GM19455 (cell line): ENCODE data around the gene LDLRAD4.

ENCODE experiments used
- ATAC-seq: cut with Tn5 transposase; IDR thresholded peaks from one replicate; pipeline ENCODE4 v1.9.1; 2021; ENCODE audit not compliant: unreplicated experiment

LDLRAD4 gene

DNA sequence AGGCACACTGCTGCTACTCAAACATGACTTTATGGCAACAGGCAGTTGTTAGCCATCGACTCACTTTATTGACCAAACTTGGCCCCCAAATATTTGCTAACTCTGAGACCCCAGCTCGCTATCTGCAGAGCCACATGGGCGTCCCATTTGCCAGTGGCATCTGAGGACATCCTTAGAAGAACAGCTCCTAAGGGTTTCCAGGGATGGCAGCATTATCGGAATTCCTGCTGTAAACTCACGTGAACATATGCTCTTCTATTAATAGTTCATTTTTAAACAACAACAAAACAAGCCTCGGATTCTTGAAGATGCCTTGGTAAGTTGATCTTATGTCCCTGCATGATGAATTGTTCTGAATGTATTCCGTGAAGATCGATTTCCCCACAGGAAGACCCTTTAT lies 181.0 kb downstream of the LDLRAD4 start:
- ATAC-seq: no peak

GRCh38 chr18:13400636-13401315 lies 182.2 kb downstream of the LDLRAD4 start:
- ATAC-seq: no peak

DNA sequence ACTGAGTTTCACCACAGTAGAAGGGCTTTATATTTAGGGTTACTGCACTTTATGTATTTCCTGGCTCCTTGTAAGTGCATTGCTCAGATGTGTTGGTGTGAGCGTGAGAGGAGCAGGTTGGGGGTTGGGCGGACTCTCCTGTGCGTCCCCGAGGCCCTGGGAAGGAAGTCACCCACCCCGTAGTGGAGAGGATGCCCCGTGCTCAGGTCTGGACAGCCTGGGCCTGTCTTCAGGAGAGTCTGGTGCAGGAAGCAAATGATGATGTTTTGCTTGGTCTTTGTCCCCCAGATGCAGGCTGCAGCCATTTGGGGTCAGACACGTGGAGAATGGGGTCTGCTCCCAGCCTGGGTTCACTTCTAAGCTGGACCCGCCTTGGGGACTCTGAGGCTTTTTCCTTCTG lies 182.8 kb downstream of the LDLRAD4 start:
- no peak for ATAC-seq

- ATAC-seq: no peak
Observed at GRCh38 chr18:13401826-13402225, 183.3 kb downstream of the LDLRAD4 start.

DNA sequence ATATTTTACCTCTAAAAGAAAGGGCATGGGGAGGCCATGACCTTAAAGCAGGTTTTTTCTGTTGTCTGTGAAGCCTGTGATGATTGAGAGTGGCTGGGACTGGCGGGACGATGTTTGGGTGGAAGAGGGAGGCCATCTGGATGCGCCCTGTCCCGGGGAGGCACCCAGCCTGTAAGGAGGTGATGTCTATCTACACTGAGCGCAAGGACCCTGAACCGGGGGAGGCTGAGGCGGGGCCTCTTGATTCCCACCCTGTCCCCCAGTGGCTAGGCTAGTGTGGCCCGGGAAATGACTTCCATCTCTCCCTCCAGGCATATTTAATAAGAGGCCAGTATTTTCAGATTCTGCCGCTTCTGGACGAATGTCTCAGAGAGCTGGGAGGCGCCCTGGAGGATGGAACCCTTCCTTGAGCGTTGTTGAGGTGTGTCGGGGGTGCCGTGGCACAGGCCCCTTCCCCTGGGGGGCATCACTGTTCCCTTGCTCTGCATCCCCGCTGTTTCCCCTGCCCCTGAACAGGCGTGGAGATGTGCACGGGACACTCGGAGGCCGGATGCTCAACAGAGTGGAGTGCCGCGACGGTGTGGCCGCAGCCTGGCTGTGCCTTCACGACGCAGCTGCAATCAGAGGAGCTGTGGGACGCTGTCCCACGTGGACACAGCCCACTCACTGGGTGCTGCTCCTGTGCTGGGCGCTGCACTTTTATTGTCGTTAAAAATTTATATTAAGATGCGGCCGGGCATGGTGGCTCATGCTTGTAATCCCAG lies 185.4 kb downstream of the LDLRAD4 start:
- ATAC-seq: no peak

DNA sequence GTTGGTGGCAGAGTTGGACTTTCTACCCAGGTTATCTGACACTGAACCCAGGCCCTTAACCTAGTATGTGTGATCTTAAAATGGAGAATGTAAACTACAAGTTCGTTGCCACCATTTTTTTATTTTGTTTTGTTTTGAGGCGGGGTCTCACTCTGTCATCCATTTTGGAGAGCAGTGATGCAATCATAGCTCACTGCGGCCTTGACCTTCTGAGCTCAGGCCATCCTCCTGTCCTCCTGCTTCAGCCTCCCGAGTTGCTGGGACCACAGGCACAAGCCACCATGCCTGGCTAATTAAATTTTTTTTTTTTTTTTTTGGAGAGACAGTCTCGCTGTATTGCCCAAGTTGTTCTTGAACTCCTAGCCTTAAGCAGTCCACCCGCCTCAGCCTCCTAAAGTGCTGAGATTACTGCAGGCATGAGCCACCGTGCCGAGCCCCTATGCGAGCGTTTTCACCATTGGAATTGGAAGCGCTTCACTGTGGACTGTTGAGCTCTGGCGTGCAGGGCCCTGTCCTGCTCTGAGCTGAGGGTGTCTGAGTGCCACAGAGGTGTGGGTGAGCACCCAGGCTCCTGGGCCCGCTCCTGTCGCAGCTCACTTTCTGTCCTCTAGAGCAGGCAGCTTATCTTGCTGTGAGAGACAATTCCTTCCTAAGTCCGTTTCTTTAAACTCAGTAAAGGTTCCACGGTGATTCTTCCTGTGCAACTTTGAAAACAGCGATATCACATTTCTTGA lies 186.9 kb downstream of the LDLRAD4 start:
- ATAC-seq: no peak

GRCh38 chr18:13406049-13406615 lies 187.6 kb downstream of the LDLRAD4 start:
- no peak for ATAC-seq

GRCh38 chr18:13406736-13407135 lies 188.2 kb downstream of the LDLRAD4 start:
- no peak for ATAC-seq

GRCh38 chr18:13407484-13407883 lies 188.9 kb downstream of the LDLRAD4 start:
- ATAC-seq: no peak

DNA sequence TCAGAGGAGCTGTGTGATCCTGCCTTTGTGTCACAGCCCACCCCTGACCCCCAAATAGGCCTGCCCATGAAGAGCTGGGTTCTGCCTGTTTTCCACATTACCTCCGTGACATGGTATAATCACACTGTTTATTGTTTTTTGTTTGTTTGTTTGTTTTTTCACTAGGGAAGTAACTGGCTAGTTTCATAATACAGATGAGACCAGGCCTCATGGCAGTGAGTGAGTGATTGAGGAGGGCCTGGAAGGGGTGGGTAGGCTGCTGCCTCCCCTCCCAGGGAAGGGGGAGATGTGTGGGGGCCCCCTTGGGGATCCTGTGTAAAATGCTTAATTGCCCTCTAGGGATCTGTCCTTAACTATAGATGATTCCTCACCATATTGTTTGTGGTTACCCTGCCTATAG lies 190.5 kb downstream of the LDLRAD4 start:
- ATAC-seq: no peak

- ATAC-seq: no peak
Observed at GRCh38 chr18:13409997-13410396, 191.4 kb downstream of the LDLRAD4 start.

DNA sequence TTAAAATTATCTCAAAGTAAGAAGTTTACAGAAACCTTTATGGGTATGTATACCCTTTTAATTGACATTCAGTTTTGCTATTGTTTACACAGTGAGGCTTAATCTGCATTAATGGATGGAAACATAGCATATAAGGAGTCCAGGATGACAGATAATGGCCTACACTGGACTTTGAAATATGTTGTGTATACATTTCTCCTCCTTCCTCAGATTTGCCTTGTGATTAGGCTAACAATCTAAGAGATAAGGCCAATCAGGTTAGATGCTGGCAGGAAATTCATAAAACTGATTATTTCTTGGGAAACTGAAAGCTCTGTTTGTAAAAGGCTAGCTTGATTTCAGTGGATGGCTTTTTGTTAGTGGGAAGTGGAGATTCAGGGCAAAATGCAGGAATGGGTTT lies 191.9 kb downstream of the LDLRAD4 start:
- ATAC-seq: no peak

- ATAC-seq: no peak
Observed at GRCh38 chr18:13412017-13412416, 193.5 kb downstream of the LDLRAD4 start.

DNA sequence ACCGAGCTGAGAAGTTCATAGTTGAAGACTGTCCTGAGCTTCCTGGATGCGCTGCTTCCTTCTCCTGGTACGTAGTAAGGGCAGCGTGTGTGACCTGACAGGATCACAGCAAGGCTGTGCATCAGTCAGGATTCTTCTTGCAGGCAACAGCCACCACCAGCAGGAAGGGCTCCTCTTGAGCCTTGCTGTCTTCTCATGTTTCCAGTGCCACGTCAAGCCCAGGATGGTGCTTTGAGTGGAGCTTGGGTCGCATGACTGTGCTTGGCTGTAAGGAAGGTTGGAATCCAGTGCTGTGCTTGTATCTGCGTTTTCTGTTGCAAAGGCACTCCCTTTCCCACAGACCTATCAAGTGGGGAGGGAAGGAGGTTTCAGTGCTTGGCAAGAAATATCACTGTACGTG lies 194.3 kb downstream of the LDLRAD4 start:
- no peak for ATAC-seq

GRCh38 chr18:13414102-13414501 lies 195.5 kb downstream of the LDLRAD4 start:
- no peak for ATAC-seq

DNA sequence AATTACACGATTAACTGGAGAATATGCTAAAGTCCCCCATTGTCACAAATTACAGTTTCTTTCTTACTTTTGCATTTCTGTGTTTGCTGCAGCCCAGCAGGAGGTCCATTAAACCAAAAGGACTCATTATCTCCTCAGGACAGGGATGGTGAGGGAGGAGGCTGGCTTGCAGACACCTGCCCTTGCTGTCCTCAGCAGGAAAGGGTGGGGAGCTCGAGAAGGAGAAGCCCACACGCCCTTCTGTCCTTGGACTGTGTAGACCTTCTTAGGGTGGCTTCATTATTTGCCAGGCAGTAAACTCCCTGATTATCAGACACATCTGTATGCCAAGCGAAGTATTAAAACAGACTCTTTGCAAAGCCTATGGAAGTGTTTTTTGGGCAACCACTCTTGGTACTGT lies 196.0 kb downstream of the LDLRAD4 start:
- ATAC-seq: no peak

GRCh38 chr18:13415736-13416135 lies 197.2 kb downstream of the LDLRAD4 start:
- ATAC-seq: no peak

DNA sequence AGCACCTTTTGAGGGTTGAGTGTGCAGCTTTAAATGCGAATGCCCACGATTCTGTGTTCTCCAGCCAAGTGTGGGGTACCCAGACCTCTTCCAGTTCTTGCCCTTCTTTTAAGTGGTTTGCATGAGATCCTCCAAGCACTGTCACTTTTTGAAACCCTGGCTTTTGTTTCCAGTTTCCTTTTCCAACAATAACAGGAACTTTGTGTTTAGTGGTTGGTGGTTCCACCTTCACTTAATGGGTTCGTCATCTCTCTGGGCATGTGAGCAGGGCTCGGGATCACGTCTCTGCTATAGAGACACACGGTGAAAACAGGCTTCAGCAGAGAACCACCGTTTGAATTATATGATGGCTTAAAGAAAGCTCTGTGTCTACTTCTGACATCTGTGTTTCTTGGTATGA lies 197.6 kb downstream of the LDLRAD4 start:
- no peak for ATAC-seq

- no peak for ATAC-seq
Observed at GRCh38 chr18:13416848-13417247, 198.3 kb downstream of the LDLRAD4 start.

- no peak for ATAC-seq
Observed at GRCh38 chr18:13418013-13418710, 199.6 kb downstream of the LDLRAD4 start.
